ENCODE data around the gene BRPF1. TPM values are rescaled to one million over a fixed set of nuclear protein-coding genes. Genes with fewer than 3 reads are reported as not detected.

Gene BRPF1
- total and polyA plus RNA-seq, 2 experiments from 2014 or later = 8.0 to 24.7 TPM

GRCh38 chr3:9782770-9783169 lies 51.2 kb downstream of the BRPF1 start:
- no peak overlapping the region for H3K4me3 ChIP-seq
- peaks cover 12% of the 10 kb centered on the region for H3K27me3 Mint-ChIP-seq (ENCODE audit: insufficient read depth, low read depth, poor library complexity)
- no peaks in the 10 kb centered on the region for H3K4me1 Mint-ChIP-seq
- H4K20me1 ChIP-seq (replicated peaks; ENCODE audit: insufficient read depth) = no peaks in the 10 kb centered on the region; the same call in 1 of the 2 replicates
- H3K4me1 ChIP-seq (ENCODE audit: insufficient read depth) = no peaks in the 10 kb centered on the region
- no peaks in the 10 kb centered on the region for H3K9me3 Mint-ChIP-seq
- H3K36me3 Mint-ChIP-seq (ENCODE audit: low read depth) = peaks cover 60% of the 10 kb centered on the region
- H3K36me3 ChIP-seq (ENCODE audit: insufficient read depth) = peaks cover 6% of the 10 kb centered on the region; the same call in 1 of the 2 replicates
- TF ChIP-seq ETS1 (IDR thresholded peaks at IDR 0.05) (no peak), ZNF462 (CRISPR knock-in tag; IDR thresholded peaks at IDR 0.05) (no peak), ZNF114 (CRISPR knock-in tag; IDR thresholded peaks at IDR 0.05) (no peak), CTCF (conservative IDR thresholded peaks at IDR 0.05; ENCODE audit: low read depth in 2 of 2) (peak; percentile 34 to 51; a peak in 3 of 4 replicates), POLR2AphosphoS5 (IDR thresholded peaks at IDR 0.05; ENCODE audit: low read depth) (no peak)
- 0 out of 2 replicates have a peak, but pooled peaks cover 8% of the 10 kb centered on the region for H3F3A ChIP-seq (replicated peaks; ENCODE audit: low read depth)
- DNase-seq (ENCODE audit: low spot score) = peak; percentile 31
- no peaks in the 10 kb centered on the region for H3K9me2 ChIP-seq (ENCODE audit: insufficient read depth)
- peak; percentile 42; the same call in 2 of the 3 replicates for ATAC-seq
- H3K27me3 ChIP-seq (ENCODE audit: insufficient read depth) = no peaks in the 10 kb centered on the region
- no peak overlapping the region for H2AFZ ChIP-seq
- H3K4me3 Mint-ChIP-seq = no peak overlapping the region
- H3K27ac Mint-ChIP-seq = no peak overlapping the region
- H3K27ac ChIP-seq (ENCODE audit: low read depth) = no peak overlapping the region
- no peak overlapping the region for H3K4me2 ChIP-seq
- no peaks in the 10 kb centered on the region for H3K79me2 ChIP-seq (replicated peaks; ENCODE audit: insufficient read depth)
